Measurements from ENCODE around the gene FBH1. TPM values are rescaled to one million over a fixed set of nuclear protein-coding genes. Genes with fewer than 3 reads are reported as not detected.

Gene FBH1
- total and polyA plus RNA-seq, 10 of the 15 experiments (the other 5 are each of a cell fraction or from before 2014, with no cell fraction given), result 6.1 to 67.6 (median 47.2) TPM

DNA sequence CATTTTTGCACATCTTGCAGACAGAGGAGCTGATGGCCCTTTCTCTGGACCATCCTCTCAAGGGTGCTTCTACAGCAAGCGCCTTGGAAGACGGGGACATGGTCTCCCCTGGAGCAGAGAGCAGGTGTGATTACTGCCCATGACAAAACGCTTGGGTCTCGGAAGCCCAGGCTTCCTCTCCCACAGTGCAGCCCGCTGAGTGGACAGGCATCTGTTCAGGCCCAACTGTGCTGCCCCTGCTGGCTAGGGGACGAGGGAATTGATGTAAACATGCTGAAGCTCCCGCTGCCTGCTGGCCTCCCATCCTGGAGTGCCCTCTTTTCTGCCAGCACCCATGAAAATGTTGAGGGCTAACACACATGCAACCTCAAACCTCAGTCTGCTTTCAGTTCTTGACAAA, 73.0 kb downstream of the FBH1 start:
- Histone ChIP-seq H3K79me2 (ENCODE audit: control insufficient read depth, insufficient read depth, low read length) (no peaks in the 10 kb centered on the region), H2AFZ (ENCODE audit: control insufficient read depth, low read depth, low read length) (no peak overlapping the region), H3K4me3 (no peak overlapping the region), H3K4me2 (ENCODE audit: control insufficient read depth, insufficient read depth) (no peak overlapping the region), H3K27me3 (replicated peaks in 1 of 2; ENCODE audit: control insufficient read depth in 2 of 2, insufficient read depth in 2 of 2, low read length in 1 of 2) (no peaks in the 10 kb centered on the region), H3K4me1 (ENCODE audit: control insufficient read depth, insufficient read depth, low read length) (no peaks in the 10 kb centered on the region), H3K9ac (ENCODE audit: control insufficient read depth, insufficient read depth, low read length) (no peak overlapping the region), H4K20me1 (ENCODE audit: control insufficient read depth, insufficient read depth) (no peaks in the 10 kb centered on the region; the same call in 1 of the 2 replicates), H3K36me3 (ENCODE audit: control insufficient read depth in 2 of 2, insufficient read depth in 2 of 2, low read length in 1 of 2) (peaks cover 11 to 12% of the 10 kb centered on the region in 2 experiments), H3K27ac (ENCODE audit: control insufficient read depth, insufficient read depth) (no peak overlapping the region), H3K9me3 (replicated peaks; ENCODE audit: control insufficient read depth, insufficient read depth, low read length) (no peaks in the 10 kb centered on the region)
- TF ChIP-seq, protein P1, sequence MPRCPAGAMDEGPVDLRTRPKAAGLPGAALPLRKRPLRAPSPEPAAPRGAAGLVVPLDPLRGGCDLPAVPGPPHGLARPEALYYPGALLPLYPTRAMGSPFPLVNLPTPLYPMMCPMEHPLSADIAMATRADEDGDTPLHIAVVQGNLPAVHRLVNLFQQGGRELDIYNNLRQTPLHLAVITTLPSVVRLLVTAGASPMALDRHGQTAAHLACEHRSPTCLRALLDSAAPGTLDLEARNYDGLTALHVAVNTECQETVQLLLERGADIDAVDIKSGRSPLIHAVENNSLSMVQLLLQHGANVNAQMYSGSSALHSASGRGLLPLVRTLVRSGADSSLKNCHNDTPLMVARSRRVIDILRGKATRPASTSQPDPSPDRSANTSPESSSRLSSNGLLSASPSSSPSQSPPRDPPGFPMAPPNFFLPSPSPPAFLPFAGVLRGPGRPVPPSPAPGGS (IDR thresholded peaks at IDR 0.05; ENCODE audit: borderline replicate concordance, insufficient read depth, low read depth, low read length, poor library complexity, severe bottlenecking), result no peak
- TF ChIP-seq CBX3 (IDR thresholded peaks at IDR 0.05; ENCODE audit: borderline replicate concordance, low read depth) (no peak), POLR2AphosphoS2 (IDR thresholded peaks at IDR 0.05; ENCODE audit: low read depth, low read length) (no peak), PAX5 (IDR thresholded peaks at IDR 0.05; ENCODE audit: borderline replicate concordance, low read depth, low read length) (no peak), ZNF384 (IDR thresholded peaks at IDR 0.05; ENCODE audit: borderline replicate concordance, low read depth, low read length) (no peak), HCFC1 (IDR thresholded peaks at IDR 0.05; ENCODE audit: low read length) (no peak), KLF5 (IDR thresholded peaks at IDR 0.05; ENCODE audit: partially characterized antibody) (no peak), SMAD5 (IDR thresholded peaks at IDR 0.05; ENCODE audit: low read depth) (no peak)
- TF ChIP-seq, protein P2, sequence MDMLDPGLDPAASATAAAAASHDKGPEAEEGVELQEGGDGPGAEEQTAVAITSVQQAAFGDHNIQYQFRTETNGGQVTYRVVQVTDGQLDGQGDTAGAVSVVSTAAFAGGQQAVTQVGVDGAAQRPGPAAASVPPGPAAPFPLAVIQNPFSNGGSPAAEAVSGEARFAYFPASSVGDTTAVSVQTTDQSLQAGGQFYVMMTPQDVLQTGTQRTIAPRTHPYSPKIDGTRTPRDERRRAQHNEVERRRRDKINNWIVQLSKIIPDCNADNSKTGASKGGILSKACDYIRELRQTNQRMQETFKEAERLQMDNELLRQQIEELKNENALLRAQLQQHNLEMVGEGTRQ (IDR thresholded peaks at IDR 0.05; ENCODE audit: borderline replicate concordance, low read depth, low read length), result no peak
- TF ChIP-seq, protein P3, sequence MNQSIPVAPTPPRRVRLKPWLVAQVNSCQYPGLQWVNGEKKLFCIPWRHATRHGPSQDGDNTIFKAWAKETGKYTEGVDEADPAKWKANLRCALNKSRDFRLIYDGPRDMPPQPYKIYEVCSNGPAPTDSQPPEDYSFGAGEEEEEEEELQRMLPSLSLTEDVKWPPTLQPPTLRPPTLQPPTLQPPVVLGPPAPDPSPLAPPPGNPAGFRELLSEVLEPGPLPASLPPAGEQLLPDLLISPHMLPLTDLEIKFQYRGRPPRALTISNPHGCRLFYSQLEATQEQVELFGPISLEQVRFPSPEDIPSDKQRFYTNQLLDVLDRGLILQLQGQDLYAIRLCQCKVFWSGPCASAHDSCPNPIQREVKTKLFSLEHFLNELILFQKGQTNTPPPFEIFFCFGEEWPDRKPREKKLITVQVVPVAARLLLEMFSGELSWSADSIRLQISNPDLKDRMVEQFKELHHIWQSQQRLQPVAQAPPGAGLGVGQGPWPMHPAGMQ (IDR thresholded peaks at IDR 0.05; ENCODE audit: borderline replicate concordance), result no peak
- BruUV-seq (replicated peaks), result no TSS peak
- WGBS (ENCODE audit: insufficient coverage, insufficient replicate concordance, low lambda C conversion rate, missing lambda C conversion rate), result 94% methylated on average over 7 of the region's 7 CpGs
- ChIA-PET POLR2A (no interaction called here), CTCF (no interaction called here), RAD21 (ENCODE audit: unreplicated experiment) (no interaction called here), SMC1A (ENCODE audit: uncharacterized antibody, unreplicated experiment) (no interaction called here)
- ATAC-seq, result no peak
- in situ Hi-C loops (cut with MboI) (no loop called here), intact Hi-C loops (cut with micrococcal nuclease; ENCODE audit: unreplicated experiment) (no loop called here)
- FAIRE-seq, result no peak
- no peak for DNase-seq (ENCODE audit: low read depth, low spot score)

All from GM12878 (cell line).